ENCODE results near the gene RCN2.
A peak's percentile ranks its signal among the peaks of the same experiment; 100 is the strongest.

Gene RCN2

DNA sequence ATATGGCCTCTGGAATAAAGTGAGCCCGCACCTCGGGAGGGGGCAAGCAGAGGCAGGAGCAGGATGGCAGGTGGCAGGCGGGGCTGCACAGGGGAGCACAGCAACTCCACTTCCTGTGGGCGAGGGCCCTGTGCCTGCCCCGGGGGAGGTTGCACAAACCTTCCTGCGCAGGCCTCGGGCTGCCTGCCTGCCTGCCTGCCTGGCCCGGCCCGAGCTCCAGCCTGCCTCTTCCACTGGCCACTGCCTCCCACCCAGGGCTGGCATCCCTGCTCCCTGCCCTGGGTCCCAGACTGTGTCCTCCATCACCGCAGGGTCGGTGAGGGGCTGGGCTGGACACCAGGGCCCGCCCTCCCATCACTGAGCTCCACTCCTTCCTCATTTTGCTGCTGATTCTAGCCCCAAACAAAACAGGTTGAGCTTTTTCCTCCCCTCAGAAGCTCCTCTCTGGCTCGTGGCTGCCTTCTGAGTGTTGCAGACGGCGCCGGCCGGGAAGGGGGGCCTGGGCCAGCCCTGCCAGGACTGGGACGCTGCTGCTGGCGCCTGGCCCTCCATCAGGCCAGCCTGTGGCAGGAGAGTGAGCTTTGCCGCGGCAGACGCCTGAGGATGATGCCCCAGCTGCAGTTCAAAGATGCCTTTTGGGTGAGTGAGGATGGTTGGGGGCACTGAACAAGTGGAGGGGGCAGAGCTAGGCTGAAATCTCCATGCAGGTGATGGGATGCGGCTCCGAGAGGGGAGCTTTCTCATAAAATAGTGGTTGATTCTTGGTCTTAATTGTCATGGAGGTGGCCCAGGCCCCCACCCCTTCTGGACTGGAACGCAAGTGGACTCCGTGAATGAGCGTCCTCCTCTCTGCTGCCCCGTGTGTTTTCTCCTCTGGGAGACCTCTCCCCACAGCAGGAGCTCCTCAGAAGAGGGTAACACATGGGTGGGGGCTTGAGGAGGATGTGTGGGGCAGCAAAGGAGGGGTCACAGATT, 63.7 kb downstream of the RCN2 start, which contains the start of gene PSTPIP1:
Gene PSTPIP1, plus strand, starts transcription at position 156 of the 975 bp plus-strand sequence. Its CDS starts 448 bp downstream, at position 604.
- peak; percentile 67 to 89 for DNase-seq (ENCODE audit: low read depth in 1 of 2, low spot score in 1 of 2)
- Histone ChIP-seq H3K27me3 (ENCODE audit: insufficient read depth, poor library complexity, severe bottlenecking) (no peaks in the 10 kb centered on the region), H3K4me3 (replicated peaks; ENCODE audit: insufficient read depth, low read length) (peak within 1 kb of the TSS; percentile 72), H3K27ac (replicated peaks) (peak within 1 kb of the TSS; percentile 92)
- TF ChIP-seq REST (IDR thresholded peaks at IDR 0.05; ENCODE audit: insufficient replicate concordance, low read depth) (no peak), SPI1 (IDR thresholded peaks at IDR 0.05; ENCODE audit: borderline replicate concordance, low read depth) (peak; percentile 9; the same call in 1 of the 2 replicates), GABPA (IDR thresholded peaks at IDR 0.05; ENCODE audit: low read depth) (peak; percentile 71), POLR2AphosphoS5 (IDR thresholded peaks at IDR 0.05; ENCODE audit: low read depth) (peak; percentile 86)
- TF ChIP-seq, protein P1, sequence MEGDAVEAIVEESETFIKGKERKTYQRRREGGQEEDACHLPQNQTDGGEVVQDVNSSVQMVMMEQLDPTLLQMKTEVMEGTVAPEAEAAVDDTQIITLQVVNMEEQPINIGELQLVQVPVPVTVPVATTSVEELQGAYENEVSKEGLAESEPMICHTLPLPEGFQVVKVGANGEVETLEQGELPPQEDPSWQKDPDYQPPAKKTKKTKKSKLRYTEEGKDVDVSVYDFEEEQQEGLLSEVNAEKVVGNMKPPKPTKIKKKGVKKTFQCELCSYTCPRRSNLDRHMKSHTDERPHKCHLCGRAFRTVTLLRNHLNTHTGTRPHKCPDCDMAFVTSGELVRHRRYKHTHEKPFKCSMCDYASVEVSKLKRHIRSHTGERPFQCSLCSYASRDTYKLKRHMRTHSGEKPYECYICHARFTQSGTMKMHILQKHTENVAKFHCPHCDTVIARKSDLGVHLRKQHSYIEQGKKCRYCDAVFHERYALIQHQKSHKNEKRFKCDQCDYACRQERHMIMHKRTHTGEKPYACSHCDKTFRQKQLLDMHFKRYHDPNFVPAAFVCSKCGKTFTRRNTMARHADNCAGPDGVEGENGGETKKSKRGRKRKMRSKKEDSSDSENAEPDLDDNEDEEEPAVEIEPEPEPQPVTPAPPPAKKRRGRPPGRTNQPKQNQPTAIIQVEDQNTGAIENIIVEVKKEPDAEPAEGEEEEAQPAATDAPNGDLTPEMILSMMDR (IDR thresholded peaks at IDR 0.05; ENCODE audit: insufficient read depth, low read length): no peak

- Histone ChIP-seq H3K27me3 (ENCODE audit: insufficient read depth, poor library complexity, severe bottlenecking) (no peaks in the 10 kb centered on the region), H3K4me3 (replicated peaks; ENCODE audit: insufficient read depth, low read length) (peak overlapping the region; percentile 72), H3K27ac (replicated peaks) (peak overlapping the region; percentile 92)
- no peak for DNase-seq (ENCODE audit: low read depth in 1 of 2, low spot score in 1 of 2)
- TF ChIP-seq, protein P1 (IDR thresholded peaks at IDR 0.05; ENCODE audit: insufficient read depth, low read length): no peak
- TF ChIP-seq POLR2AphosphoS5 (IDR thresholded peaks at IDR 0.05; ENCODE audit: low read depth): no peak
- no peak for TF ChIP-seq GABPA (IDR thresholded peaks at IDR 0.05; ENCODE audit: low read depth)
- TF ChIP-seq REST (IDR thresholded peaks at IDR 0.05; ENCODE audit: insufficient replicate concordance, low read depth): no peak
- no peak for TF ChIP-seq SPI1 (IDR thresholded peaks at IDR 0.05; ENCODE audit: borderline replicate concordance, low read depth)
Observed at GRCh38 chr15:76996076-76996525, 64.6 kb downstream of the RCN2 start.

- Histone ChIP-seq H3K4me3 (replicated peaks; ENCODE audit: insufficient read depth, low read length) (peak overlapping the region; percentile 72), H3K27ac (replicated peaks) (peak overlapping the region; percentile 92), H3K27me3 (ENCODE audit: insufficient read depth, poor library complexity, severe bottlenecking) (no peaks in the 10 kb centered on the region)
- TF ChIP-seq GABPA (IDR thresholded peaks at IDR 0.05; ENCODE audit: low read depth) (no peak), REST (IDR thresholded peaks at IDR 0.05; ENCODE audit: insufficient replicate concordance, low read depth) (no peak)
- peak in 1 of 2 experiments; percentile 40 for DNase-seq (ENCODE audit: low read depth in 1 of 2, low spot score in 1 of 2)
Observed at GRCh38 chr15:76996526-76997401, 65.2 kb downstream of the RCN2 start.

All from HL-60 (cell line).